MCF 10A (cell line): ENCODE results near the gene PTPRG. TPM values are rescaled to one million over a fixed set of nuclear protein-coding genes. Genes with fewer than 3 reads are reported as not detected.

Source experiments
- BruUV-seq: library from RNA; stranded (reverse); fragments of 400-500 nt; replicated peaks from 2 replicates; lab custom pipeline; 2021; lab: Mats Ljungman, UMichigan
- CTCF ChIA-PET: fragments of 300-600 bp; sonication (Branson Sonifier 250); formaldehyde crosslinking; extraction: SDS; loops from one replicate; lab custom pipeline; 2021; ENCODE audit warnings: antibody characterized with exemption, inconsistent platforms; lab: Yijun Ruan, JAX
- POLR2A ChIA-PET: fragments of 300-600, 350-650 bp; sonication (Branson Sonifier 250); formaldehyde crosslinking; extraction: SDS; loops from one replicate; lab custom pipeline; 2020; ENCODE audit warnings: antibody characterized with exemption, inconsistent platforms; lab: Yijun Ruan, JAX
- DNase-seq: peaks from one replicate; pipeline ENCODE4 v3.0.0-alpha.2; 2018; ENCODE audit not compliant: unreplicated experiment
- H3K27ac Mint-ChIP-seq: one replicate; pipeline ENCODE4 v1.8.0; 2022; ENCODE audit warnings: mild to moderate bottlenecking, low read depth, mixed read lengths; ENCODE audit not compliant: unreplicated experiment
- H3K27me3 Mint-ChIP-seq: one replicate; pipeline ENCODE4 v1.8.0; 2022; ENCODE audit warnings: mixed read lengths; ENCODE audit not compliant: insufficient read depth, unreplicated experiment
- H3K36me3 Mint-ChIP-seq: one replicate; pipeline ENCODE4 v1.8.0; 2022; ENCODE audit warnings: mild to moderate bottlenecking, moderate library complexity, mixed read lengths; ENCODE audit not compliant: insufficient read depth, unreplicated experiment
- H3K4me1 Mint-ChIP-seq: one replicate; pipeline ENCODE4 v1.8.0; 2022; ENCODE audit warnings: mixed read lengths; ENCODE audit not compliant: insufficient read depth, unreplicated experiment
- H3K4me3 Mint-ChIP-seq: one replicate; pipeline ENCODE4 v1.8.0; 2022; ENCODE audit warnings: mild to moderate bottlenecking, moderate library complexity, mixed read lengths; ENCODE audit not compliant: unreplicated experiment
- H3K9me3 Mint-ChIP-seq: one replicate; pipeline ENCODE4 v1.8.0; 2022; ENCODE audit warnings: mixed read lengths; ENCODE audit not compliant: unreplicated experiment
- CTCF ChIP-seq: fragments of 200-600 bp; IDR thresholded peaks from one replicate; pipeline ENCODE4 v1.8.0; 2022; ENCODE audit warnings: antibody characterized with exemption, mild to moderate bottlenecking; ENCODE audit not compliant: unreplicated experiment
- intact Hi-C: fragments of 100-400 bp; cut with micrococcal nuclease; formaldehyde crosslinking; loops from 2 replicates; pipeline ENCODE4 v1.14.1; 2022
- total RNA-seq: library from RNA; stranded (reverse); gene quantifications from 2 replicates; pipeline ENCODE4 v1.2.3, GENCODE V29; 2022

PTPRG gene
- total RNA-seq, 1 experiment from 2014 or later: 54.5 TPM

GRCh38 chr3:61734749-61735686 is 173.6 kb downstream of the PTPRG start:
- H3K4me1 Mint-ChIP-seq: peaks cover 26% of the 10 kb centered on the region
- no peak overlapping the region for H3K4me3 Mint-ChIP-seq
- ChIA-PET POLR2A (interaction anchor here (0.8 to 1.1 kb wide), 2 partner anchors 7 to 26 kb away, joined by 3 to 4 read pairs; no protein-coding TSS in a partner anchor), CTCF (no interaction called here)
- no TSS peak for BruUV-seq
- H3K27ac Mint-ChIP-seq: no peak overlapping the region
- TF ChIP-seq CTCF: no peak
- H3K36me3 Mint-ChIP-seq: peaks cover 12% of the 10 kb centered on the region
- DNase-seq: no peak
- intact Hi-C loops: no loop called here
- no peaks in the 10 kb centered on the region for H3K27me3 Mint-ChIP-seq
- H3K9me3 Mint-ChIP-seq: no peaks in the 10 kb centered on the region

- Mint-ChIP-seq H3K4me1 (peaks cover 21% of the 10 kb centered on the region), H3K36me3 (peaks cover 12% of the 10 kb centered on the region), H3K4me3 (no peak overlapping the region), H3K27me3 (no peaks in the 10 kb centered on the region), H3K27ac (peak overlapping the region; percentile 0), H3K9me3 (no peaks in the 10 kb centered on the region)
- CTCF ChIA-PET: no interaction called here
- intact Hi-C loops: no loop called here
- POLR2A ChIA-PET: interaction anchor here (0.8 kb wide), 1 partner anchor 10 kb away, joined by 3 read pairs; no protein-coding TSS in a partner anchor
- no peak for TF ChIP-seq CTCF
- DNase-seq: peak; percentile 42
- no TSS peak for BruUV-seq
Observed at GRCh38 chr3:61736506-61736905, 175.1 kb downstream of the PTPRG start.

GRCh38 chr3:61739640-61740039 is 178.3 kb downstream of the PTPRG start:
- intact Hi-C loops: no loop called here
- peaks cover 6% of the 10 kb centered on the region for H3K36me3 Mint-ChIP-seq
- ChIA-PET POLR2A (interaction anchor here (0.6 kb wide), 1 partner anchor 388 kb away, joined by 3 read pairs; no protein-coding TSS in a partner anchor), CTCF (interaction anchor here (0.5 to 0.6 kb wide), 3 partner anchors 12 to 277 kb away, joined by 3 to 4 read pairs (median 4); no protein-coding TSS in a partner anchor)
- BruUV-seq: no TSS peak
- TF ChIP-seq CTCF: no peak
- H3K4me3 Mint-ChIP-seq: no peak overlapping the region
- no peak for DNase-seq
- no peak overlapping the region for H3K27ac Mint-ChIP-seq
- peaks cover 10% of the 10 kb centered on the region for H3K4me1 Mint-ChIP-seq
- no peaks in the 10 kb centered on the region for H3K9me3 Mint-ChIP-seq
- H3K27me3 Mint-ChIP-seq: no peaks in the 10 kb centered on the region

GRCh38 chr3:61740494-61740893 is 179.1 kb downstream of the PTPRG start:
- peaks cover 10% of the 10 kb centered on the region for H3K4me1 Mint-ChIP-seq
- H3K4me3 Mint-ChIP-seq: no peak overlapping the region
- intact Hi-C loops: no loop called here
- BruUV-seq: no TSS peak
- H3K36me3 Mint-ChIP-seq: peaks cover 6% of the 10 kb centered on the region
- ChIA-PET CTCF (no interaction called here), POLR2A (interaction anchor here (0.5 kb wide), 1 partner anchor 17 kb away, joined by 3 read pairs; no protein-coding TSS in a partner anchor)
- H3K9me3 Mint-ChIP-seq: no peaks in the 10 kb centered on the region
- no peaks in the 10 kb centered on the region for H3K27me3 Mint-ChIP-seq
- DNase-seq: no peak
- no peak overlapping the region for H3K27ac Mint-ChIP-seq
- no peak for TF ChIP-seq CTCF
